ENCODE results near the gene CA7.
A peak's percentile ranks its signal among the peaks of the same experiment; 100 is the strongest.

CA7 gene

GRCh38 chr16:66844342-66845079 lies at the start of gene CA7:
TSS of gene CA7 (plus strand) at chr16:66844414. CDS start at chr16:66844488, 74 bp downstream.
- no peak for DNase-seq

- DNase-seq: no peak
Observed at GRCh38 chr16:66798161-66798560, 46.1 kb upstream of the CA7 start.

- no peak for DNase-seq
Observed at GRCh38 chr16:66800856-66801255, 43.4 kb upstream of the CA7 start.

- DNase-seq: no peak
Observed at GRCh38 chr16:66801320-66802105, 42.7 kb upstream of the CA7 start, which contains the start of gene TERB1. TSS of gene TERB1 (minus strand) at chr16:66801584. CDS start at chr16:66796798, 4,786 bp downstream.

GRCh38 chr16:66802159-66802558 lies 42.1 kb upstream of the CA7 start:
- DNase-seq: no peak

GRCh38 chr16:66809765-66810164 lies 34.4 kb upstream of the CA7 start:
- no peak for DNase-seq

GRCh38 chr16:66810391-66810790 lies 33.8 kb upstream of the CA7 start:
- no peak for DNase-seq

- DNase-seq: no peak
Observed at GRCh38 chr16:66811043-66811442, 33.2 kb upstream of the CA7 start.

- DNase-seq: no peak
Observed at GRCh38 chr16:66814734-66815133, 29.5 kb upstream of the CA7 start.

GRCh38 chr16:66824006-66824405 lies 20.2 kb upstream of the CA7 start:
- DNase-seq: no peak

- peak; percentile 11 for DNase-seq
Observed at GRCh38 chr16:66830422-66831404, 13.5 kb upstream of the CA7 start, which contains the start of gene NAE1. TSS of gene NAE1 (minus strand) at chr16:66830976. CDS start at chr16:66830899, 77 bp downstream.

GRCh38 chr16:66832190-66832589 lies 12.0 kb upstream of the CA7 start:
- DNase-seq: no peak

- DNase-seq: no peak
Observed at GRCh38 chr16:66832661-66833305, 11.4 kb upstream of the CA7 start.

GRCh38 chr16:66834746-66835145 lies 9.5 kb upstream of the CA7 start:
- DNase-seq: no peak

- DNase-seq: no peak
Observed at GRCh38 chr16:66840883-66841282, 3.3 kb upstream of the CA7 start.

GRCh38 chr16:66841366-66841765 lies 2.8 kb upstream of the CA7 start:
- DNase-seq: no peak

- DNase-seq: no peak
Observed at GRCh38 chr16:66842765-66843164, 1.4 kb upstream of the CA7 start.

- no peak for DNase-seq
Observed at GRCh38 chr16:66843191-66843590, 1.0 kb upstream of the CA7 start.

- DNase-seq: no peak
Observed at GRCh38 chr16:66844009-66844341, 239 bp upstream of the CA7 start.

- no peak for DNase-seq
Observed at GRCh38 chr16:66845080-66845410, 831 bp downstream of the CA7 start.

GRCh38 chr16:66845791-66846221 lies 1.6 kb downstream of the CA7 start:
- DNase-seq: peak; percentile 18

- no peak for DNase-seq
Observed at GRCh38 chr16:66846266-66846665, 2.1 kb downstream of the CA7 start.

- DNase-seq: no peak
Observed at GRCh38 chr16:66846831-66847230, 2.6 kb downstream of the CA7 start.

Measured in DMS79 (cell line).